ENCODE results near the gene PPIF.

The PPIF gene

DNA sequence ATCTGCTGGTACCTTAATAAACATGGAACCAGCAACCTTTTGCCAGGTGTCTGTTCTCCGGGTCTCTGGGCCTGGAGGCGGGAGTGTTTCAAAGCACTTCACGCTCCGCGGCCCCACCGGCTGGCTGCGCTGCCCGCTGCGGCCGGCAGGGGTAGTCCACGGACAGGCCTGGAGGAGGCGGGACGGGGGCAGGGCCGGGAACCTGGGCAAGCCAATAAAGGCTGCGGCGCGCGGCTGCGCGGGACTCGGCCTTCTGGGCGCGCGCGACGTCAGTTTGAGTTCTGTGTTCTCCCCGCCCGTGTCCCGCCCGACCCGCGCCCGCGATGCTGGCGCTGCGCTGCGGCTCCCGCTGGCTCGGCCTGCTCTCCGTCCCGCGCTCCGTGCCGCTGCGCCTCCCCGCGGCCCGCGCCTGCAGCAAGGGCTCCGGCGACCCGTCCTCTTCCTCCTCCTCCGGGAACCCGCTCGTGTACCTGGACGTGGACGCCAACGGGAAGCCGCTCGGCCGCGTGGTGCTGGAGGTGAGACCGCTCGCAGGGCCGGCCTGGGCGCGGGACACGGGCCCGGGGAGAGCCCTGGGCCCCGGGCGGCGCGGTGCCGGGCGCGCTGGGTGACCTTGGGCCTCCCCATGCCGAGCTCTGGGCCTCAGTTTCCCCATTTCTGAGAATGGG, at the start of gene PPIF:
Gene PPIF, plus strand, starts transcription at position 244 of the 668 bp plus-strand sequence. Its CDS starts 80 bp downstream, at position 324.
- DNase-seq = peak; percentile 91

GRCh38 chr10:79298403-79299244, 48.6 kb upstream of the PPIF start:
- peak; percentile 99 for DNase-seq

- peak; percentile 97 for DNase-seq
These were observed 47.6 kb upstream of the PPIF start for GRCh38 chr10:79299397-79300241.

DNA sequence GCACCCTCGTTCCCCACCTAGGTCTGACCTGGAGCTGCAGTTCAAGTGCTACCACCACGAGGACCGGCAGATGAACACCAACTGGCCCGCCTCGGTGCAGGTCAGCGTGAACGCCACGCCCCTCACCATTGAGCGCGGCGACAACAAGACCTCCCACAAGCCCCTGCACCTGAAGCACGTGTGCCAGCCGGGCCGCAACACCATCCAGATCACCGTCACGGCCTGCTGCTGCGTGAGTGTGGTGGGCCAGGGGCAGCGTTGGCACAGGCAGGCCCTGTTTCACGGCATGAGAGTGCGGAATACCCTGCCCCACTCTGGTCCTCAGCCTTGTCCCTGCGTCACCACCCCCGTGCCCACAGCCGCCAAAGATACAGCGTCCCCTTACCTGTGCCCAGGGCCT, 46.6 kb upstream of the PPIF start:
- no peak for DNase-seq

DNA sequence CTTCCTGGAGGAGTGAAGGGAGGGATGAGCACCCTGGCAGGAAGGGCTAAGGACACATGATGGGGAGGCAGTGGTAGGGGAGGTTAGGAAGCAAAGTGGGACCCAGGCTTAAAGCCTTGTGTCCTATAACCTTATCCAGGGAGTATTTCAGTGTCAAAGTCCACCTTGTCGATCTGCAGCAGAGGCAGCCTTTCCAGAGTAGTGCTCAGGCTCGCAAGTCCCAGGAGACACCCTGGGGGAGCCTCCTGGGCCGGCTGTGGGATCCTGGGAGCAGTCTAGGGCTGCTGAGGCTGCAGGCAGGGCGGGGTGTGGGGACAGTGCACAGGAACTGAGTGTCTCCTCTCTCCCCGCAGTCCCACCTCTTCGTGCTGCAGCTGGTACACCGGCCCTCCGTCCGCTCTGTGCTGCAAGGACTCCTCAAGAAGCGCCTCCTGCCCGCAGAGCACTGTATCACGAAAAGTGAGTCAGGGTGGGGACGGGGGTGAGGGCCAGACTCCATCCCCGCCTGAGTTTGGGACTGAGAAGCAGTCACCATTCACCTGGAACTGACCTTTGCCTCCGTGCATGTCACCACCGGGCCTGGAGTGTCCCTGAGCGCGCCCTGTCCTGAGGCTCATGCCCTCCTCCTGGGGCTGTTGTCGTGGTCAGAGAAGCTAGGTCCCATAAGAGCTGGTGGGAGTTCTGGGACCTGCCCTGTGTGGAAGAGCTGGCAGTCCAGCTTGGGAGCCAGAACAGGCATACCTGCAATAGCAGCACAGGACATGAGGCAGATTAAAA, 45.3 kb upstream of the PPIF start:
- no peak for DNase-seq

GRCh38 chr10:79303631-79304478, 43.4 kb upstream of the PPIF start:
- no peak for DNase-seq

DNA sequence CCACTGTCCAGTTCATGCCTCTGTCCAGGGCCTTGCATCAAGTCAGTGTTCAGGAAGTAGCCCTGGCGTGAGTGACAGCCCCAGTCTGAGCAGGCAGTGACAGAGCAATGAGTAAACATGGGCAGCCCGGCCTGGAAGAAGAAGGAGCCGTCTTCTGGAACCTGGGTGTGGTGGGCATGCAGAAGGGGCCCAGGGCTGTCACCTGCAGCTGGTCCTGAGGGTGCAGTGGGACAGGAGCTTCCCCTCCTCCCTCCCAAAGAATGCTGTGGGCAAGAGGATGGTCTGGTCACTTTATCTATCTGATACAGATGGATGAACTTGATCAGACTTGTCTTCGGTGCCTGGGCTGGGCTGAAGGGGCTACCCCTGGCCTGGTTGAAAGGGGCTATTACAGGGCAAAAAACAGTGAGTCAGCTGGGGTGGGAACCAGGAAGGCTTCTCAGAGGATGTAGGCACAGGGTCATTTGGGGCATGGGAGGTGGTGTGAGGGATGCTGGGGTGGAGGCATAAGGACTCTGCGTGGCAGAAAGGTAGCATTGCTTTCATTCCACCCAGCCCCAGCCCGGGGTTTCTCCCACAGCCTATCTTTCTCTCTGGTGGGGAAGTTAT, 42.7 kb upstream of the PPIF start:
- no peak for DNase-seq

DNA sequence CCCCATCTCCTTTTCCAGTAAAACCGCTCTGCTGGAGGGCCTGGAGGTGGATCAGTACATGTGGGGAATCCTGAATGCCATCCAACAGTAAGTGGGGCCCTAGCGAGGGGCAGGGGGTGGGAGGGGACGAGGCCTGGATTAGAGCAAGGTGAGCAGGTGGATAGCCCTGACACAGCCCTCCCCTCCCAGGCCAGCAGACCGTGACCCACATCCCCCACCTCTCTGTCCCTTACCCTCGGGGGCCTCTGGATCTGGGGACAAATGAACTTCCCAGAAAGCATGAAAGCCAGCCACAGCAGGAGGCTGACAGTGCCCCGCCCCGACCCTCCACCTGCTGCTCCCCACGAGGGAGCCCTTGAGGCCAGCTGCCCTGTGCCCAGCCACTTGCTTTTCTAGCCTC, 41.8 kb upstream of the PPIF start:
- no peak for DNase-seq

DNA sequence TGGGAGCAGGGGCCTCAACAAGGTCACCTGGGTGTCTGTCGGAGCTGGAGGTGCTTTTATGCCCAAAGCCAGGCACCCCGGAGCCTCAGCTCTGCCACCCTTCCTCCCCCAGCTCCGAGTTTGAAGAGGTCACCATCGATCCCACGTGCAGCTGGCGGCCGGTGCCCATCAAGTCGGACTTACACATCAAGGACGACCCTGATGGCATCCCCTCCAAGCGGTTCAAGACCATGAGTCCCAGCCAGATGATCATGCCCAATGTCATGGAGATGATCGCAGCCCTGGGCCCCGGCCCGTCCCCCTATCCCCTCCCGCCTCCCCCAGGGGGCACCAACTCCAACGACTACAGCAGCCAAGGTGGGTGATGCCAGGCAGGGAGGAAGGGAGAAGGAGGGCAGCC, 41.3 kb upstream of the PPIF start:
- no peak for DNase-seq

DNA sequence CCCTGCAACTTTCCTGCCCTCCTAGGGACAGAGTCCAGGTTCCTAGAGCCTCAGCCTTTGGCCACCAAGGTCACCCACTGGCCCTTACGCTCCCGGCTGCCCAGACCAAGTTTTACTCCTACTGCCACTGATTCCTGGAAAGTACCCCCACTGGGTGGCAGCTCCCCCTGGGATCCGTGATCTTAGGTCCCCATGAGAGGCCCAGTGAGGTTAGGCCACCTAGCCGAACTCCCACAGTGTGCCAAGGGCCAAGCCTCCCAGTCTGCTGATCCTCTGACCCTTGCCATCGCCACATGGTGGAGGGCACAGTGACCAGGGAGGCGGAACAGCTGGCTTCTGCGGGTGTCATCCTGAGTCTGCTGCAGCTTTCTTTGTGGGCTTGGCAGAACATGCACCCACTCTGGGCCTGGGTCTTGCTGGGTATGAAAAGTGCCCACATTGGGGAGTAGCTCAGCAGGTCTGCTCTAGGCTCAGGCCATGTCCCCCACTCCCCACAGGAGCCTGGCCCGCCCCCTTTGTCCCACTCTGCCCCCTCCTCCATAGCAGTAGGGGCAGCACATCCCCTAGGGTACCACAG, 40.5 kb upstream of the PPIF start:
- DNase-seq = no peak

GRCh38 chr10:79308016-79308415, 39.3 kb upstream of the PPIF start:
- DNase-seq = no peak

- no peak for DNase-seq
These were observed 38.2 kb upstream of the PPIF start for GRCh38 chr10:79308969-79309665.

GRCh38 chr10:79310200-79310865, 36.9 kb upstream of the PPIF start:
- DNase-seq = no peak

DNA sequence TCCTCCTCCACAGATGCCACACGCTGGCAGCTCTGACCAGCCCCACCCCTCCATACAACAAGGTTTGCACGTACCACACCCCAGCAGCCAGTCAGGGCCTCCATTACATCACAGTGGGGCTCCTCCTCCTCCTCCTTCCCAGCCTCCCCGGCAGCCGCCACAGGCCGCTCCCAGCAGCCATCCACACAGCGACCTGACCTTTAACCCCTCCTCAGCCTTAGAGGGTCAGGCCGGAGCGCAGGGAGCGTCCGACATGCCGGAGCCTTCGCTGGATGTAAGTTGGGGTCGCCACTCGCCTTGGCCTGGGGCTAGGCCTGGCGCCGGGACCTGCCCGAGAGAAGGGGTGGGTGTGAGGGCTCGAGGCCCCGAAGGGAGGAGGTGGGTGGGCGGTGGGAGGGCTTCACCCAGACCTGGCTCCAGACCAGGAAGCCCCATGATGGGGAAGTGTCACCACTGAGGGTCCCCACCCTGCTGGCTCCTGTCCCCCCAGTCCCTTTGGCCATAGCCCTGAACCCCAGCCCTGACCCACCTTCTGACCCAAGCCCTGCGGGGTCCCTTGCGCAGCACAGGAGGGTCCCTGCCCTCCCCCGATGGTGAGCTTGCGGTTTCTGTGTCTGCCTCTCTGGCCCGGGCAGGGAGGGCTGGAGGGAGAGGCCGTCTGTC, 36.2 kb upstream of the PPIF start:
- no peak for DNase-seq

GRCh38 chr10:79311581-79312407, 35.5 kb upstream of the PPIF start:
- no peak for DNase-seq

GRCh38 chr10:79312601-79313187, 34.6 kb upstream of the PPIF start:
- no peak for DNase-seq

- no peak for DNase-seq
These were observed 33.9 kb upstream of the PPIF start for GRCh38 chr10:79313320-79313719.
